Stimulated activated CD8-positive, alpha-beta memory T cell treated with anti-CD3 and anti-CD28 coated beads, Interleukin-7, amount 100 ng/mL, for 4 hours (primary cell): ENCODE data around the gene HAL.

ENCODE experiments used
- DNase-seq, 2 donors: peaks; one replicate each; pipeline ENCODE4 v3.0.0-alpha.2; 2020; ENCODE audit warnings: low read depth in 2 of 2

The HAL gene

DNA sequence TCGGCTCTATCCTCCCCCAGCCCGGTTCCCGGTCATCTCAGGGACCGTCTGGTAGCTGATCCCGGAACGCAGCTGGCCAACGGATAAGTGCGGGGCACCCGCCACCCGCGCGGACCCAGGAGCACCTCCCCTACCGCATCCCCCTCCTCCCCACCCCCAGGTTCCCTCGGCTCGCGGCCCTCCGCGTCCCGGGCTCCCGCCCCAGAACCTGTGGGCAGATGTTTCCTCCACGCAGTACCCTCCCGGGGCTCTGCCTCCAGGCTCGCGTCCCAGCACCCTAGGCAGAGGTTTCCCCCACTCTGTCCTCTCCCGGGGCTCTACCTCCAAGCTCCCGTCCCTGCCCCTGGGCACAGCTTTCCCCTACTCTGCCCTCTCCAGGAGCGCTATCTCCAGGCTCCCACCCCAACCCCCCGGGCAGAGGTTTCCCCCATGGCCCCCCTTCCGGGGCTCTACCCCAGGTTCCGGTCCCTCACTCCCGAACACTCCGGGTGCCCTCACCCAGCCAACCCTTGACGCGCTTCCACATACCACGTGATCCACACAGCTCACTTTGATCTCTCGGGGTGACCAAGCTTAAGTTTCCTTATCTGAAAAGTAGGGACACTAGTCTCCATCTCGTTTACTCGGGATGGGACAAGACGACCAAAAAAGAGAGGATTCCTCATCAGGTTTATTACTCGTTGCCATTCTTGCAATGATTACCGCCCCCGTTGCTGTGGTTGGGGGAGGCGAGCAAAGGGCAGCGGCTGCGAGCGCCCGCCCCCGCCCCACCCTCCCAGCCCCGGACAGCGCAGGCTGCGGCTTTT, 53.4 kb downstream of the HAL start, which contains the start of gene CCDC38:
CCDC38 (minus strand) TSS at position 91 of the 806 bp plus-strand sequence. CDS start 6,105 bp downstream, outside the sequence.
- peak; percentile 75 to 76 for DNase-seq

DNA sequence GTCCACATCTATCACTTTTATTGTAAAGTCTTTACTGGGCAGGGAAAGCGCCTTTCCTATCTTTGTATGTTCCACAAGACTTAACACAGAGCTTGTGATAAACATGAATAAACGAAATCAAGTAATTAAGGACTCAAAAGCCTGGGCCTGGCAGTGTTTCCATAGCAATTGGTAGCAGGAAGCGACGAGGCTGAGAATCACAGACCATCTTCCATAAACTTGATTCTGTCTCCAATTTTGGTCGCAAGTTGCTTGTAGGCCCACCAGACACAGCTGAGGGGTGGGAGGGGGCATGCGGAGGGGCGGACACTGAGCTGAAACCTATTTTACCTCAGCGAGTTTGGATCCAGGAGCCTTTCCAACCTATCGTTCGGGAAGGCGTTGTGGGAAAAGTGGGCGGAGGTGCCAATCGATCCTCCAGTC, 54.0 kb downstream of the HAL start:
- no peak for DNase-seq

DNA sequence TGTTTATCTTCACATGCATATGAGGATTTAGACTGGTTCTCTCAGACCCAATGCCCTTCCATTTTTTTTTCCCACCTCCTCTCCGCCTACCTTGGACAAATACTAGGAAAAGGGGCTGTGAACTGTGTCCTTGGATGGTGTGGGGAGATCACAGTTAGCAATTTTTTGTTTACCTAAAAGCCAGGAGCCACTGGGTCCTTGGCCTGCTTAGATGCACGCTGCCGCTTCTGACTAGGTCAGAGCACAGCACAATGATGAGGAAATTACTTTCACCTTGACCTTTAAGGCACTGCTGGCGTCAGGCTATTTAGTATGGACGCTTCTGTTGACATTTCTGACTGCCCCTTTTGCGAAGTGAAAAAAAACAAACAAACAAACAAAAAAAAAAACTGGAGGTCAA, 55.6 kb downstream of the HAL start:
- DNase-seq = no peak
